H1 (cell line): ENCODE results near the gene LMAN2. TPM values are rescaled to one million over a fixed set of nuclear protein-coding genes. Genes with fewer than 3 reads are reported as not detected.

Experiments used
- CTCF ChIA-PET: fragments of 300-600 bp; sonication (Branson Sonifier 250); formaldehyde crosslinking; loops from one replicate; lab custom pipeline; 2021; ENCODE audit not compliant: partially characterized antibody; lab: Charles Lee
- POLR2A ChIA-PET: fragments of 300-600 bp; sonication (Branson Sonifier 250); formaldehyde crosslinking; loops from one replicate; lab custom pipeline; 2021; ENCODE audit warnings: inconsistent platforms; ENCODE audit not compliant: partially characterized antibody; lab: Charles Lee
- DNase-seq, 2 experiments: peaks; one replicate each; pipeline versions ENCODE4 v3.0.0 to v3.0.0-alpha.2; 2010 to 2022; ENCODE audit warnings: low spot score in 2 of 2, low read depth in 1 of 2, mixed read lengths in 1 of 2
- FAIRE-seq: peaks from 2 replicates; lab custom pipeline; 2011; peaks lifted over from hg19 to GRCh38; lab: Jason Lieb, UNC
- H2AFZ ChIP-seq: 2 replicates; pipeline ENCODE4 v1.8.1; 2012; ENCODE audit warnings: low read length, inconsistent platforms
- H2AK5ac ChIP-seq: 2 replicates; pipeline ENCODE4 v1.6.1; 2013; ENCODE audit warnings: low read depth, low read length
- H2BK120ac ChIP-seq: replicated peaks from 2 replicates; pipeline ENCODE3; 2013; ENCODE audit warnings: low read depth, low read length, inconsistent platforms
- H2BK12ac ChIP-seq: 2 replicates; pipeline ENCODE4 v1.6.1; 2013; ENCODE audit warnings: low read depth, low read length
- H2BK15ac ChIP-seq: 2 replicates; pipeline ENCODE4 v1.6.1; 2013; ENCODE audit warnings: low read length
- H2BK20ac ChIP-seq: 2 replicates; pipeline ENCODE4 v1.6.1; 2013; ENCODE audit warnings: low read length
- H2BK5ac ChIP-seq: 2 replicates; pipeline ENCODE4 v1.6.1; 2013; ENCODE audit warnings: low read depth, low read length
- H3K14ac ChIP-seq: 2 replicates; pipeline ENCODE4 v1.6.1; 2013; ENCODE audit warnings: inconsistent platforms; ENCODE audit not compliant: insufficient read length
- H3K18ac ChIP-seq: 2 replicates; pipeline ENCODE4 v1.6.1; 2013; ENCODE audit warnings: low read length; ENCODE audit errors: extremely low read depth
- H3K23ac ChIP-seq: 2 replicates; pipeline ENCODE4 v1.6.1; 2013; ENCODE audit warnings: inconsistent platforms; ENCODE audit not compliant: insufficient read length
- H3K23me2 ChIP-seq: 2 replicates; pipeline ENCODE4 v1.6.1; 2013; ENCODE audit warnings: low read depth, low read length
- H3K27ac ChIP-seq: 2 replicates; pipeline ENCODE4 v1.6.1; 2011; ENCODE audit warnings: low read depth, low read length, inconsistent platforms
- H3K27me3 ChIP-seq, 4 experiments: replicated peaks in 1 of 4; 1 replicate in 1 of 4; 2 replicates in 3 of 4; pipeline versions ENCODE4 v1.6.1 to v1.8.1; 2011 to 2013; ENCODE audit warnings: low read length in 3 of 4, mild to moderate bottlenecking in 3 of 4, inconsistent platforms in 2 of 4, mixed read lengths in 2 of 4, moderate library complexity in 1 of 4; ENCODE audit not compliant: control insufficient read depth in 3 of 4, insufficient read depth in 3 of 4; ENCODE audit errors: extremely low read depth in 1 of 4
- H3K36me3 ChIP-seq, 4 experiments: 2 replicates each; pipeline versions ENCODE4 v1.6.1 to v1.8.1; 2011 to 2013; ENCODE audit warnings: mild to moderate bottlenecking in 4 of 4, low read length in 3 of 4, moderate library complexity in 2 of 4, control low read depth in 1 of 4, inconsistent platforms in 1 of 4; ENCODE audit not compliant: insufficient read depth in 4 of 4, control insufficient read depth in 2 of 4
- H3K4ac ChIP-seq: replicated peaks from 2 replicates; pipeline ENCODE3; 2013; ENCODE audit warnings: low read length, low read depth, mixed read lengths, inconsistent platforms; ENCODE audit not compliant: insufficient read length
- H3K4me1 ChIP-seq, 4 experiments: replicated peaks in 1 of 4; 1 replicate in 1 of 4; 2 replicates in 3 of 4; pipeline versions ENCODE4 v1.6.1 to v1.8.1; 2011 to 2013; ENCODE audit warnings: low read length in 3 of 4, inconsistent platforms in 2 of 4, mixed read lengths in 1 of 4; ENCODE audit not compliant: insufficient read depth in 4 of 4, control insufficient read depth in 3 of 4
- H3K4me2 ChIP-seq, 2 experiments: 2 replicates each; pipeline versions ENCODE4 v1.6.1 to v1.8.1; 2011 to 2013; ENCODE audit warnings: low read depth in 2 of 2, low read length in 2 of 2, control low read depth in 1 of 2, inconsistent platforms in 1 of 2, mild to moderate bottlenecking in 1 of 2; ENCODE audit not compliant: insufficient read depth in 1 of 2
- H3K4me3 ChIP-seq, 4 experiments: fragments of 200-600, 300-600 bp in 1 of 4; sonication (generic), shearing (Covaris generic), sonication (Bioruptor Twin) in 1 of 4; 2 replicates each; pipeline versions ENCODE4 v1.5.1 to v1.8.1; 2011 to 2016; ENCODE audit warnings: low read length in 4 of 4, low read depth in 3 of 4, control low read depth in 2 of 4, inconsistent platforms in 2 of 4, mild to moderate bottlenecking in 2 of 4, mixed read lengths in 1 of 4, moderate library complexity in 1 of 4; ENCODE audit not compliant: insufficient read depth in 2 of 4; ENCODE audit errors: extremely low read depth in 1 of 4
- H3K56ac ChIP-seq: replicated peaks from 2 replicates; pipeline ENCODE3; 2013; ENCODE audit warnings: low read depth, mild to moderate bottlenecking, mixed read lengths, low read length, inconsistent platforms; ENCODE audit not compliant: insufficient read length
- H3K79me1 ChIP-seq: 2 replicates; pipeline ENCODE4 v1.6.1; 2013; ENCODE audit warnings: low read depth, low read length, control low read depth
- H3K79me2 ChIP-seq, 2 experiments: 2 replicates each; pipeline versions ENCODE4 v1.6.1 to v1.8.1; 2012 to 2013; ENCODE audit warnings: low read length in 2 of 2, mild to moderate bottlenecking in 2 of 2, inconsistent platforms in 1 of 2; ENCODE audit not compliant: insufficient read depth in 2 of 2, control insufficient read depth in 1 of 2
- H3K9ac ChIP-seq, 4 experiments: replicated peaks in 1 of 4; 1 replicate in 1 of 4; 2 replicates in 3 of 4; pipeline versions ENCODE4 v1.6.1 to v1.8.1; 2011 to 2013; ENCODE audit warnings: low read depth in 3 of 4, low read length in 3 of 4, control low read depth in 2 of 4, mild to moderate bottlenecking in 2 of 4, moderate library complexity in 2 of 4, inconsistent platforms in 1 of 4; ENCODE audit errors: extremely low read depth in 1 of 4
- H3K9me3 ChIP-seq, 2 experiments: 2 replicates each; pipeline versions ENCODE4 v1.6.1 to v1.8.1; 2012 to 2013; ENCODE audit warnings: mild to moderate bottlenecking in 2 of 2, moderate library complexity in 2 of 2, control low read depth in 1 of 2, inconsistent platforms in 1 of 2, low read depth in 1 of 2, low read length in 1 of 2, mixed read lengths in 1 of 2; ENCODE audit not compliant: insufficient read depth in 2 of 2
- H4K20me1 ChIP-seq, 2 experiments: replicated peaks in 1 of 2; 2 replicates each; pipeline versions ENCODE3 to v1.8.1; 2011 to 2013; ENCODE audit warnings: inconsistent platforms in 2 of 2, low read length in 2 of 2, mild to moderate bottlenecking in 1 of 2; ENCODE audit not compliant: insufficient read depth in 2 of 2, control insufficient read depth in 1 of 2
- H4K5ac ChIP-seq: 2 replicates; pipeline ENCODE4 v1.6.1; 2013; ENCODE audit warnings: low read length, low read depth, mixed read lengths, inconsistent platforms; ENCODE audit not compliant: insufficient read length
- H4K8ac ChIP-seq: 2 replicates; pipeline ENCODE4 v1.8.0; 2013; ENCODE audit warnings: mild to moderate bottlenecking, moderate library complexity, low read length, inconsistent platforms; ENCODE audit not compliant: insufficient read depth; ENCODE audit errors: extremely low read depth
- H4K91ac ChIP-seq: replicated peaks from 2 replicates; pipeline ENCODE3; 2013; ENCODE audit warnings: low read length, mixed read lengths, inconsistent platforms; ENCODE audit not compliant: insufficient read length
- EZH2 ChIP-seq: fragments of 200-600 bp; sonication (generic); IDR thresholded peaks from 2 replicates; pipeline ENCODE4 v1.7.1; 2012; ENCODE audit warnings: low read depth, mild to moderate bottlenecking, moderate library complexity, low read length, inconsistent platforms; ENCODE audit not compliant: severe bottlenecking
- RAD21 ChIP-seq, 2 experiments: IDR thresholded peaks in 1 of 2; conservative IDR thresholded peaks in 1 of 2; 2 replicates each; pipeline ENCODE4 v1.6.1; 2011; ENCODE audit warnings: low read depth in 2 of 2, low read length in 2 of 2, improper control_type of control experiment in 1 of 2, inconsistent platforms in 1 of 2, mild to moderate bottlenecking in 1 of 2, moderate library complexity in 1 of 2
- WGBS, 2 experiments: shearing (Covaris generic) in 1 of 2; methylation state at CpG; one replicate each; pipeline versions ENCODE4 v1.1.6 to v1.1.7; 2013 to 2015; ENCODE audit warnings: low lambda C conversion rate in 2 of 2, mixed read lengths in 2 of 2, inconsistent platforms in 1 of 2, low coverage in 1 of 2, missing lambda C conversion rate in 1 of 2; ENCODE audit not compliant: insufficient replicate concordance in 2 of 2, insufficient coverage in 1 of 2, insufficient read length in 1 of 2; ENCODE audit errors: extremely low coverage in 1 of 2, missing lambda C conversion rate in 1 of 2; 5-methylcytosine and 5-hydroxymethylcytosine counted together
- polyA plus RNA-seq, 7 experiments: library from polyadenylated mRNA; depleted of rRNA in 3 of 7; stranded (reverse) in 5 of 7; unstranded in 2 of 7; fragments of >200 nt in 5 of 7; fragments of 200-250 nt in 2 of 7; gene quantifications; 1 replicate in 5 of 7; 2 replicates in 1 of 7; 4 replicates in 1 of 7; pipeline versions ENCODE4 v1.2.1 to v1.2.3, GENCODE V29; 2011 to 2013; ENCODE audit warnings: missing spikeins in 2 of 7, mixed read lengths in 2 of 7
- total RNA-seq: library from RNA; stranded (reverse); fragmentation: NEBNext Ultra II Directional; extraction: Animal tissue kit (Norgen Biotek cat#: 25700); gene quantifications from 2 replicates; pipeline ENCODE4 v1.2.1, GENCODE V29; 2021

The LMAN2 gene
- total and polyA plus RNA-seq, 2 of the 8 experiments (the other 6 are each of a cell fraction or from before 2014, with no cell fraction given) = 116 to 225 TPM

GRCh38 chr5:177311392-177311722 lies 40.1 kb downstream of the LMAN2 start:
- POLR2A ChIA-PET = interaction anchor here (0.8 to 6.0 kb wide), 11 partner anchors 9 to 198 kb away, joined by 3 to 26 read pairs (median 5); partner anchors contain the start of genes LMAN2, NSD1, PRELID1 and PRR7
- H3K79me1 ChIP-seq = no peaks in the 10 kb centered on the region

More at GRCh38 chr5:177311392-177311722, 40.1 kb downstream of the LMAN2 start:
- no peak overlapping the region for H2BK20ac ChIP-seq
- H3K23ac ChIP-seq = no peak overlapping the region
- peaks cover 11% of the 10 kb centered on the region for H3K23me2 ChIP-seq
- H3K36me3 ChIP-seq = peaks cover 0 to 6% (median 6%) of the 10 kb centered on the region in 4 experiments; a peak in 5 of 8 replicates
- CTCF ChIA-PET = interaction anchor here (1.1 to 16.6 kb wide), 6 partner anchors 12 to 199 kb away, joined by 4 to 251 read pairs (median 34); no protein-coding TSS in a partner anchor
- H3K14ac ChIP-seq = no peak overlapping the region
- H4K8ac ChIP-seq = no peak overlapping the region; the same call in 1 of the 2 replicates
- no peaks in the 10 kb centered on the region for H3K79me2 ChIP-seq
- peak overlapping the region; percentile 38; the same call in 1 of the 2 replicates for H3K18ac ChIP-seq
- peak overlapping the region; percentile 97 to 99 for H3K4me2 ChIP-seq
- no peak overlapping the region for H2BK120ac ChIP-seq
- peaks cover 0 to 19% (median 14%) of the 10 kb centered on the region in 4 experiments; a peak in 6 of 7 replicates for H3K4me1 ChIP-seq
- FAIRE-seq = no peak
- H2BK5ac ChIP-seq = no peak overlapping the region
- 5% methylated on average over 18 of the region's 23 CpGs; no CpG with 5 or more reads in 1 of the 2 experiments for WGBS, 2 experiments
- H3K56ac ChIP-seq = no peak overlapping the region
- no peak overlapping the region for H2AFZ ChIP-seq
- no peak overlapping the region for H2BK15ac ChIP-seq
- peak overlapping the region in 3 of 4 experiments; percentile 42 to 83 (median 54); a peak in 6 of 7 replicates for H3K9ac ChIP-seq
- no peak for TF ChIP-seq EZH2
- TF ChIP-seq RAD21 (IDR thresholded peaks at IDR 0.05 in 1 of 2, conservative IDR thresholded peaks at IDR 0.05 in 1 of 2; ENCODE audit: low read depth in 2 of 2, low read length in 2 of 2) = no peak
- TF ChIP-seq, all 59 proteins: peak for 0
- Histone ChIP-seq H4K5ac (no peak overlapping the region), H4K91ac (no peak overlapping the region), H3K4me3 (peak overlapping the region; percentile 52 to 75 (median 67)), H2BK12ac (no peak overlapping the region), H2AK5ac (no peak overlapping the region), H3K27ac (no peak overlapping the region), H4K20me1 (peaks cover 0 to 8% of the 10 kb centered on the region in 2 experiments), H3K4ac (no peak overlapping the region), H3K9me3 (no peaks in the 10 kb centered on the region), H3K27me3 (no peaks in the 10 kb centered on the region)
- DNase-seq = no peak
